ENCODE measurements around the gene ADCY4.

Gene ADCY4

DNA sequence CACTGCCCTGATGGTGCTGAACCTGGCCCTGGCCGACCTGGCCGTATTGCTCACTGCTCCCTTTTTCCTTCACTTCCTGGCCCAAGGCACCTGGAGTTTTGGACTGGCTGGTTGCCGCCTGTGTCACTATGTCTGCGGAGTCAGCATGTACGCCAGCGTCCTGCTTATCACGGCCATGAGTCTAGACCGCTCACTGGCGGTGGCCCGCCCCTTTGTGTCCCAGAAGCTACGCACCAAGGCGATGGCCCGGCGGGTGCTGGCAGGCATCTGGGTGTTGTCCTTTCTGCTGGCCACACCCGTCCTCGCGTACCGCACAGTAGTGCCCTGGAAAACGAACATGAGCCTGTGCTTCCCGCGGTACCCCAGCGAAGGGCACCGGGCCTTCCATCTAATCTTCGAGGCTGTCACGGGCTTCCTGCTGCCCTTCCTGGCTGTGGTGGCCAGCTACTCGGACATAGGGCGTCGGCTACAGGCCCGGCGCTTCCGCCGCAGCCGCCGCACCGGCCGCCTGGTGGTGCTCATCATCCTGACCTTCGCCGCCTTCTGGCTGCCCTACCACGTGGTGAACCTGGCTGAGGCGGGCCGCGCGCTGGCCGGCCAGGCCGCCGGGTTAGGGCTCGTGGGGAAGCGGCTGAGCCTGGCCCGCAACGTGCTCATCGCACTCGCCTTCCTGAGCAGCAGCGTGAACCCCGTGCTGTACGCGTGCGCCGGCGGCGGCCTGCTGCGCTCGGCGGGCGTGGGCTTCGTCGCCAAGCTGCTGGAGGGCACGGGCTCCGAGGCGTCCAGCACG, 18.9 kb downstream of the ADCY4 start:
- TF ChIP-seq, protein P1, sequence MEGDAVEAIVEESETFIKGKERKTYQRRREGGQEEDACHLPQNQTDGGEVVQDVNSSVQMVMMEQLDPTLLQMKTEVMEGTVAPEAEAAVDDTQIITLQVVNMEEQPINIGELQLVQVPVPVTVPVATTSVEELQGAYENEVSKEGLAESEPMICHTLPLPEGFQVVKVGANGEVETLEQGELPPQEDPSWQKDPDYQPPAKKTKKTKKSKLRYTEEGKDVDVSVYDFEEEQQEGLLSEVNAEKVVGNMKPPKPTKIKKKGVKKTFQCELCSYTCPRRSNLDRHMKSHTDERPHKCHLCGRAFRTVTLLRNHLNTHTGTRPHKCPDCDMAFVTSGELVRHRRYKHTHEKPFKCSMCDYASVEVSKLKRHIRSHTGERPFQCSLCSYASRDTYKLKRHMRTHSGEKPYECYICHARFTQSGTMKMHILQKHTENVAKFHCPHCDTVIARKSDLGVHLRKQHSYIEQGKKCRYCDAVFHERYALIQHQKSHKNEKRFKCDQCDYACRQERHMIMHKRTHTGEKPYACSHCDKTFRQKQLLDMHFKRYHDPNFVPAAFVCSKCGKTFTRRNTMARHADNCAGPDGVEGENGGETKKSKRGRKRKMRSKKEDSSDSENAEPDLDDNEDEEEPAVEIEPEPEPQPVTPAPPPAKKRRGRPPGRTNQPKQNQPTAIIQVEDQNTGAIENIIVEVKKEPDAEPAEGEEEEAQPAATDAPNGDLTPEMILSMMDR (IDR thresholded peaks at IDR 0.05): no peak

DNA sequence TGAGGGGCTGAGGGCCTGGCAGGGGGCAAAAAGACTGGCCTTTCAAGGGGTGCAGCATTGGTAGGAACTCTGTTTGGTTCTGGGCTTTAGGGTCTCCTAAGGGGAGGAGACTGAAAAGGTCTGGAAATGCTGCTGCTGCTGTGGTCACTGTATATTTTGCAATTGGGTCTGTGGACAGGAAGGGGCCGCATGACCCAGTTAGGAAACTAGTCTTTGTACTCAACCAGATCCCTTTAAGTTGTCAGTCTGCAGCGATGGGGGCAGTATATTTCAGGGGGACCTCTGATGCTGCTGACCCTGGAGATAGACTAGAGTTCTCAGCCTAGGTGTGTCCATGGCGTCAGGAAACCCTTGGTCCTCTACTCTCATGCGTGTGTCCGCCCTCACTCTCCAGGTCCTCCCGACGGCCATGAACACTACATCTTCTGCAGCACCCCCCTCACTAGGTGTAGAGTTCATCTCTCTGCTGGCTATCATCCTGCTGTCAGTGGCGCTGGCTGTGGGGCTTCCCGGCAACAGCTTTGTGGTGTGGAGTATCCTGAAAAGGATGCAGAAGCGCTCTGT, 19.5 kb downstream of the ADCY4 start:
- TF ChIP-seq, protein P1 (IDR thresholded peaks at IDR 0.05): no peak

DNA sequence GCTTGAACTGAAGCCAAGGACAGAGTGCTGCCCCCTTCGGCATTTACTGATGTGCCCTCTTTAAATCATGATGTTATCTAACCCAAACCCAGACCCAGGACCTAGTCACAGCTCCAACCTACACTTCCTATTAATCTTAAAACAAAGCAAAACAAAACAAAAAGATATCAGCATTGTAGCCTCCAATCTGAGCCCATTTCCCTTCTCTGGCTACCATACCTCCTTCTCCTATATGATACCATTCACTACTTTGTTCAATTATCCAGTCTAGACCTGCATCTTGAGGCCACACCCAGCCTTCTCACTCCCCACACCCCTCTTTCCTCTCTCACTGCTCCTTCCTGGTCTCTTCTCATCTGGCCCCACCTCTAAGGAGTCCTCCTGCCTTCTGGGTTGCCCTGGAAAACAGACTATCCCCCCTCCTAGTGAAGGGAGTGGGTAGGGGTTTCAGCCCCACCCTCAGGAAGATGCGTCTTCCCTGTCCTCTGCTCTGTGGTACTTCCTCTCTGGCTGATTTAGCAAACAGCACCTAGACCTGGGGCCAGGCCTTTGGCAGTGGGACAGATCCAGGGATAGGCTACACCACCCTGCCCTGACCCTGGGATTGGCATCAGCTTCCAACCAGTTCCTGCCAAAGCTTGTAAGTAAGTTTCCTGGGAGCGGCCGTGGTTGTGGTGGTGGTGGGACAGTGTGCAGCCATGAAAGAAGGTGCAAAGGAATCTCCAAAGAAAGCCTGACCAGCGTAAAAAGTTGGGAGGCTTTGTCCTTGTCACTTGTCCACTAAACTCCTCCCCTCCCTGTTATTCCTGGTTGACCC, 20.3 kb downstream of the ADCY4 start:
- TF ChIP-seq, protein P1 (IDR thresholded peaks at IDR 0.05): no peak

DNA sequence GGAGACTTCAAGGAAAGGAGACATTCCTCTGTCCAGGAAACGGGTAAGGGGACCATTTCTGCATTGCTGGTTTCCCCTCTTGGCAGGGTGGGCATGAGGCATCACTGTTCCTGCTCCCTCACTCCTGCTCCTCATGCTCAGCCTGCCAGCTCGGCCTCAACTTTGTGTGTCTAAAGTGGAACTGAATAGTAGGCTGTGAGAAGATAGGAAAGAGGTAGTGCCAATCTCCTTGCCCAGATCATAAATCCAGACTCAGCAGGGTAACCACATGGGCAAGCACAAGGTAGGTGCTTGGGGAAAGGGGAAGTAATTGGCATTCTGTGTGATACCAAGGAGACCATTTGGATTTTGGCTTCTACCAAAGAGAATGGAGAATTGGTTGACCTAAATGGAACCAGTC, 21.0 kb downstream of the ADCY4 start:
- TF ChIP-seq, protein P1 (IDR thresholded peaks at IDR 0.05): no peak

DNA sequence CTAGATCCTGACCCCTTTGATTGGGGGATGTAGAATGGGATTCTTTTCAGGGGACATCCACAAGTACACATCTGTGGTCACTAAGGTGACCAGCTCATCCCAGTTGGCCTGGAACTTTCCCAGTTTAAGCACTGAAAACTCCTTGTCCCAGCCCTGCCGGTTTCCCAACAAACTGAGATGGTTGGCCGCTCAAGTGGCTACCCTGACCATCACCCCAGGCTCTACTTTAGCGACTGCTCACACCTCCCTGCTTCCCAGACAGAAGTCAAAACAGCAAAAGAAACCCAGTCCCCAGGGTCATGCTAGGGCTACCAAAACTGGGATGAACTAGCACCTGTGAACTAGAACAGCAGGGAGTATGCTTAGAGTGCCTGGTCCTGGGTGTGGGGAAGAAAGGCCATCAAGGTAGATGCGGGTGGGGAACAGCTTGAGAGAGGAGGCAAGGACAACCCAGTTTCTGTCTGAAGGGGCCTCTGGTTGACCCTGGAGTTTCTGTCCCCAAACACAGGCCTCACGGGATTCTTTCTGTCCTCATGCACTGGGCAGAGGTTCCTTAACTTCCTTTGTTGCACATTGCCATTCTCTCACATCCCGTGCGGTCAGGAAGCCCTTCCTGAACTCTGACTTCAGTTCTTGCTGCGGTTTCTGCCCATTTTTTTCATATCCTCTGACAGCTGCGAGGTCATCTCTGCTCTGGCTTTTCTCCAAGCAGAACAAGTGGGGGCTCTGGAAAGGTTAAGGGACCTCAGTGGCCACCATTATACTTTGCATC, 21.9 kb downstream of the ADCY4 start:
- TF ChIP-seq, protein P1 (IDR thresholded peaks at IDR 0.05): no peak

DNA sequence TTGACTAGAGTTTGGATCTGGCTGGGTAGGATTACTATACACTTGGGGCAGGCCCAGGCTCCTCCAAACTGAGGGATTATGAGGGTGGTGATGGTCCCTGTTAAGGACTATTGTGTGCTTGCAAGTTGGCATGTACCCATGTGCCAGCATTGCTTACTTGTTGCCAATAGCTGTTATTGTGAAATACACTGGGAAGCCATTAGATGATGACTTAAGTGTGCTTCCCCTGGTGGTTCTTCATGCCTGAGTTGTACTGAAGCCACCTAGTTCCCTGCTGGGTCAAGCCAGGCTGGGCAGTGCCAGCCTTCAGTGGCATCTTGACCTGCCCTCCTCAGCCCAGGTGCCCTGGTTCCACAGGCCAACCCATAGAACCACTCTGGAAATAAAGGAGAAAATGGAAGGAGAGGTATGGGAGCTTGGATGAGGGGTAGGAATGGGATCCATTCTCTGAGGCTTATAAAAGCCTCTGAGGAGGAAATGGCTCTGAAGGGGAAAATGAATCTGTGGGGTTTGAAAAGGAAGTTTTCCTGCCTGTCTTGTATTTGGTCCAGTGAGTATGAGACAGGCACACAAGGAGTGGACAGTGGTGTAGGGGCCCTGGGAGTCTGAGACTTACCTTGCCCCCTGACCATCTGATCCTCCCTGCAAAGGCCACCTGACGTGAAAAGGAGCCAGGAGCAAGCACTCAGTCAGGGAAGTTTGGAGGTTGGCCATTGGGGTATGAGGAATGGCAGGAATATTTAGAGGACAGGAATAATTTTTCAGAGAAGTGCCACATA, 22.8 kb downstream of the ADCY4 start:
- TF ChIP-seq, protein P1 (IDR thresholded peaks at IDR 0.05): no peak

All from LNCAP (cell line).